ENCODE data around the gene NDUFAB1. TPM values are rescaled to one million over a fixed set of nuclear protein-coding genes. Genes with fewer than 3 reads are reported as not detected.

NDUFAB1 gene
- total RNA-seq, 1 donor from 2014 or later = 56.5 TPM

GRCh38 chr16:23580391-23580790 lies 15.7 kb downstream of the NDUFAB1 start:
- TF ChIP-seq CTCF (IDR thresholded peaks at IDR 0.05) = no peak
- Histone ChIP-seq H3K27me3 (ENCODE audit: low read depth) (no peaks in the 10 kb centered on the region), H3K9me3 (no peaks in the 10 kb centered on the region), H3K27ac (no peak overlapping the region), H3K36me3 (peaks cover 73% of the 10 kb centered on the region), H3K4me3 (no peak overlapping the region), H3K4me1 (no peaks in the 10 kb centered on the region)
- DNase-seq (no peak), ATAC-seq (no peak)
- intact Hi-C loops (cut with DNase I) = no loop called here

DNA sequence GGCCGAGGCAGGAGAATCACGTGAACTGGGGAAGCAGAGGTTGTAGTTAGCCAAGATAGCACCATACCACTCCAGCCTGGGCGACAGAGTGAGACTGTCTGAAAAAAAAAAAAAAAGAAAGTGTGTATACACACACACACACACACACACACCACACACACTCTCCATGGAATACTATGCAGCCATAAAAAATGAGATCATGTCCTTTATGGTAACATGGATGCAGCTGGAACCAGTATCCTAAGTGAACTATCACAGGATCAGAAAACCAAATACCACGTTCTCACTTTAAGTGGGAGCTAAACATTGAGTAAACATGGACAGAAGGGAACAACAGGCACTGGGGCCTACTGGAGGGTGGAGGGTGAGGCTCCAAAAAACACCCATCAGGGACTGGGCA lies 16.7 kb downstream of the NDUFAB1 start:
- no peak for TF ChIP-seq CTCF (IDR thresholded peaks at IDR 0.05)
- no peaks in the 10 kb centered on the region for H3K9me3 ChIP-seq
- H3K36me3 ChIP-seq = peaks cover 73% of the 10 kb centered on the region
- no peaks in the 10 kb centered on the region for H3K4me1 ChIP-seq
- intact Hi-C loops (cut with DNase I) = no loop called here
- H3K27me3 ChIP-seq (ENCODE audit: low read depth) = no peaks in the 10 kb centered on the region
- ATAC-seq = no peak
- no peak for DNase-seq
- H3K4me3 ChIP-seq = no peak overlapping the region
- H3K27ac ChIP-seq = no peak overlapping the region

DNA sequence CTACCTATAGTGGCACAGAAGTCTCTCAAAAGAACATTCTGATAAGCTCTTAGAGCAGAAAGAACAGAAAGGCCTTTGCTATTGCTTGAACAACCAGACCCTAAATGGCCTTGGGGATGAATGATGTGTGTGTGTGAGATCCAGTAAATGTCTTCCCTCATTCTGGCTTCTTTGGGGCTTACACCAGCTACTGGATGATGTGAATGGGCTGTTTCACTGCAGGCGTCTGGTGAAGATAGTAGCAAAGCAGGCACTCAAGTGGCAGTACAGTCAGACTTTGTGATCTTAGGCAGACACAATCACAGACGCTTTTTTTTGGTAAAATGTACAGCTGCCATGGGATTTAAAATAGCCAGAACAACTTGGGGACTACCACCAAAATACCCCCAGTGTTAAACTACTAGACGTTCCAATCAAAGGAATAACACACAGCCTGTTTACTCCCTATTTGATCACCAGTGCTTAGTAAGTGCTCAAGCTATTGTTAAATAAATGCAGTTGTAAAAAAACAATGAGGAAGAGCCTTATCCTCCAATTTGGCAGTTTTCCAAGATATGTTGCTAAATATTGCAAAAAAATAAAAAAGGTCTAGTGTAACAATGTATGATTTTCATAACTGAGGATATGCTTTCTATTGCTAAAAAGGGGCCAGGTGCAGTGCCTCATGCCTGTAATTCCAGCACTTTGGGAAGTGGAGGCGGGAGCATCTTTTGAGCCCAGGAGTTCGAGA lies 17.9 kb downstream of the NDUFAB1 start:
- intact Hi-C loops (cut with DNase I) = no loop called here
- Histone ChIP-seq H3K27ac (no peak overlapping the region), H3K27me3 (ENCODE audit: low read depth) (no peaks in the 10 kb centered on the region), H3K4me3 (no peak overlapping the region), H3K4me1 (no peaks in the 10 kb centered on the region), H3K36me3 (peaks cover 74% of the 10 kb centered on the region), H3K9me3 (no peaks in the 10 kb centered on the region)
- no peak for ATAC-seq
- no peak for DNase-seq
- TF ChIP-seq CTCF (IDR thresholded peaks at IDR 0.05) = no peak

GRCh38 chr16:23577493-23577892 lies 18.6 kb downstream of the NDUFAB1 start:
- intact Hi-C loops (cut with DNase I) = no loop called here
- peaks cover 82% of the 10 kb centered on the region for H3K36me3 ChIP-seq

GRCh38 chr16:23575834-23576233 lies 20.3 kb downstream of the NDUFAB1 start:
- TF ChIP-seq CTCF (IDR thresholded peaks at IDR 0.05) = no peak
- H3K36me3 ChIP-seq = peaks cover 82% of the 10 kb centered on the region
- intact Hi-C loops (cut with DNase I) = no loop called here
- H3K9me3 ChIP-seq = no peaks in the 10 kb centered on the region
- ATAC-seq = no peak
- no peak overlapping the region for H3K27ac ChIP-seq
- H3K27me3 ChIP-seq (ENCODE audit: low read depth) = no peaks in the 10 kb centered on the region
- no peaks in the 10 kb centered on the region for H3K4me1 ChIP-seq
- DNase-seq = no peak
- H3K4me3 ChIP-seq = no peak overlapping the region

More at GRCh38 chr16:23577493-23577892, 18.6 kb downstream of the NDUFAB1 start:
- H3K27me3 ChIP-seq (ENCODE audit: low read depth) = no peaks in the 10 kb centered on the region
- H3K4me1 ChIP-seq = no peaks in the 10 kb centered on the region
- ATAC-seq (no peak), DNase-seq (no peak)
- no peak for TF ChIP-seq CTCF (IDR thresholded peaks at IDR 0.05)
- H3K9me3 ChIP-seq = no peaks in the 10 kb centered on the region
- H3K27ac ChIP-seq = no peak overlapping the region
- no peak overlapping the region for H3K4me3 ChIP-seq
